GM12878 (cell line): Measurements from ENCODE around the gene ENSA. TPM values are rescaled to one million over a fixed set of nuclear protein-coding genes. Genes with fewer than 3 reads are reported as not detected.
A peak's percentile ranks its signal among the peaks of the same experiment; 100 is the strongest.

Experiments
- ASH2L ChIP-seq: fragments of 300-600, 200-600 bp; sonication (generic); IDR thresholded peaks from 2 replicates; pipeline ENCODE4 v1.6.1; 2017; ENCODE audit warnings: low read depth, mild to moderate bottlenecking, borderline replicate concordance
- EP300 ChIP-seq, 2 experiments: fragments of 150-350 bp in 1 of 2; IDR thresholded peaks; 2 replicates each; pipeline ENCODE4 v1.6.1; 2011 to 2012; ENCODE audit warnings: low read depth in 2 of 2, low read length in 2 of 2, borderline replicate concordance in 1 of 2, improper control_type of control experiment in 1 of 2, inconsistent platforms in 1 of 2; ENCODE audit not compliant: control insufficient read depth in 1 of 2
- HDAC6 ChIP-seq: fragments of 200-600 bp; sonication (generic); IDR thresholded peaks from one replicate; pipeline ENCODE4 v1.8.0; 2017; ENCODE audit warnings: antibody characterized with exemption; ENCODE audit not compliant: unreplicated experiment
- HSF1 ChIP-seq: fragments of 150-350 bp; IDR thresholded peaks from 2 replicates; pipeline ENCODE4 v1.6.1; 2014; ENCODE audit warnings: mild to moderate bottlenecking, low read depth, low read length
- IKZF2 ChIP-seq, 2 experiments: fragments of 450-650 bp; IDR thresholded peaks; 2 replicates each; pipeline ENCODE4 v1.6.1; 2017; ENCODE audit warnings: mild to moderate bottlenecking in 2 of 2, moderate library complexity in 2 of 2
- NFIC ChIP-seq: IDR thresholded peaks from 2 replicates; pipeline ENCODE4 v1.6.1; 2012; ENCODE audit warnings: low read depth, mild to moderate bottlenecking, inconsistent platforms, low read length, moderate library complexity
- RAD21 ChIP-seq: IDR thresholded peaks from 2 replicates; pipeline ENCODE4 v1.6.1; 2011; ENCODE audit warnings: mild to moderate bottlenecking, low read depth, low read length, moderate library complexity; ENCODE audit not compliant: insufficient read depth
- RELB ChIP-seq: fragments of 450-650 bp; IDR thresholded peaks from 2 replicates; pipeline ENCODE4 v1.6.1; 2017; ENCODE audit warnings: low read depth, mild to moderate bottlenecking, moderate library complexity
- SUZ12 ChIP-seq: fragments of 200-600 bp; sonication (generic); IDR thresholded peaks from one replicate; pipeline ENCODE4 v1.6.1; 2018; ENCODE audit warnings: antibody characterized with exemption, mild to moderate bottlenecking; ENCODE audit not compliant: unreplicated experiment
- TCF3 ChIP-seq: IDR thresholded peaks from 2 replicates; pipeline ENCODE4 v1.6.1; 2012; ENCODE audit warnings: low read depth, mild to moderate bottlenecking, low read length, borderline replicate concordance; ENCODE audit not compliant: insufficient read depth
- WRNIP1 ChIP-seq: IDR thresholded peaks from 2 replicates; pipeline ENCODE4 v1.6.1; 2011; ENCODE audit warnings: low read depth, low read length, improper control_type of control experiment, borderline replicate concordance
- ZNF384 ChIP-seq: IDR thresholded peaks from 2 replicates; pipeline ENCODE4 v1.6.1; 2012; ENCODE audit warnings: low read depth, mild to moderate bottlenecking, low read length, improper control_type of control experiment, borderline replicate concordance
- ZSCAN29 ChIP-seq: fragments of 450-650 bp; IDR thresholded peaks from 2 replicates; pipeline ENCODE4 v1.6.1; 2017; ENCODE audit warnings: mild to moderate bottlenecking, moderate library complexity
- polyA plus RNA-seq, 11 experiments: library from polyadenylated mRNA; depleted of rRNA in 4 of 11; unstranded in 6 of 11; stranded (reverse) in 5 of 11; fragments of >200 nt; fragmentation: Nextera tagmentation in 4 of 11; fragmentation: Illumina TruSeq in 1 of 11; extraction: Ambion mirVana in 4 of 11; extraction: Trizol in 1 of 11; gene quantifications; 1 replicate in 1 of 11; 2 replicates in 10 of 11; pipeline versions ENCODE4 v1.2.1 to v1.2.3, GENCODE V29; 2011 to 2016; ENCODE audit warnings: inconsistent platforms in 2 of 11, missing spikeins in 2 of 11, low read depth in 1 of 11
- total RNA-seq, 4 experiments: library from RNA; depleted of rRNA in 3 of 4; stranded (reverse); fragments of >200 nt in 3 of 4; fragmentation: Illumina TruSeq in 1 of 4; extraction: Trizol in 1 of 4; gene quantifications; 2 replicates each; pipeline versions ENCODE4 v1.2.1 to v1.2.3, GENCODE V29; 2013 to 2021
- TF ChIP-seq, protein P1 (sequence below): fragments of 450-650 bp; formaldehyde crosslinking; IDR thresholded peaks from 2 replicates; pipeline ENCODE4 v1.5.0; 2022; ENCODE audit warnings: mild to moderate bottlenecking, missing genetic modification characterization
- TF ChIP-seq, protein P2 (sequence below): fragments of 450-650 bp; IDR thresholded peaks from 2 replicates; pipeline ENCODE4 v1.6.1; 2017; ENCODE audit warnings: antibody characterized with exemption, mild to moderate bottlenecking, moderate library complexity
- TF ChIP-seq, protein P3 (sequence below): fragments of 450-650 bp; IDR thresholded peaks from 2 replicates; pipeline ENCODE4 v1.6.1; 2016; ENCODE audit warnings: mild to moderate bottlenecking

The ENSA gene
- total and polyA plus RNA-seq, 10 of the 15 experiments (the other 5 are each of a cell fraction or from before 2014, with no cell fraction given), result 56.1 to 605 (median 143) TPM

DNA sequence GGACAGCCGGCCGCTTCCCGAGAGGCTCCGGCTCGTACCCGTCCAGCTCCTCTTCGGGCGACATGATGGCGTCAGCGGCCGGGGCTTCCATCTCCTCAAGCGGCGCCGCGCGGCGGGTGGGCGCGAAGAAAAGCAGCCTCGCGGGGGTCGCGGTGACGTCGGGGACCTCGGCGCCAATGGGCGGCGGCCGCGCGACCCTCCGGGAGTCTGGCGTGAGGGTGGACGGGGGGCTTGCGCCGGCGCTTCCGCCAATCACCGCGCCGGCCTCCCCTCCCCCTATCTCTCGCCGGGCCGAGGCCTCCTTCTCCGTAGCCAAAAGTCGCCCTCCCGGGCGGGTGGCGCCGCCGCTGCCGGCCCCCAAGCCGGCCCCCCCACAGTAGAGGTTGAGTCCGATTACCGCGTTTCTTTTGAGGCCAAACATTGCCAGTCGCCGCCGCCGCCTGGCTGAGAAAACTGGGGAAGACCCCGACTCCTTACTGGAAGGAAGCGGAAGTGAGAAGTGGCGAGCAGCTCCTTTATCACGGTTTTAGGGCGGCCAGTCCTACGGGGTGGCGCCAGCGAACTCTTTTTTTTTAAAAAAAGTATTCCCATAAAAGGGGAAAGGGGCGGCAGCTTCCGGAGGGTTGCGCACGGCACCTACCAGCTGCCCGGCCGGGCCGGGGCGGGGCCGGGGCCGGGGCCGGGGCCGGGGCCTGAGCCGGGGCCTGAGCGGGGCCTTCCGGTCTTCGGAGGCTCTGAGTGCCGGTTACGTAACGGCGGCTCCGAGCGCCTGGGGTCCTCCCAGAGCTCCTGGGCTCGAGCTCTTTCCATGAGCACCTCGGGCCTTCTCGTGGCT, 50.1 kb downstream of the ENSA start, which contains the start of gene MCL1 (continued):
- TF ChIP-seq NFIC (no peak), ZSCAN29 (peak; percentile 37; the same call in 1 of the 2 replicates), IKZF2 (IDR thresholded peaks at IDR 0.05) (peak in 1 of 2 experiments; percentile 41; a peak in 1 of 4 replicates), HDAC6 (peak; percentile 37), ASH2L (no peak), RELB (peak; percentile 42; the same call in 1 of the 2 replicates), HSF1 (no peak), TCF3 (peak; percentile 83), SUZ12 (no peak), WRNIP1 (no peak), RAD21 (0 out of 2 replicates have a peak, but pooled peaks have one; percentile 15), ZNF384 (peak; percentile 99), EP300 (IDR thresholded peaks at IDR 0.05; ENCODE audit: borderline replicate concordance in 1 of 2, control insufficient read depth in 1 of 2, low read depth in 2 of 2, low read length in 2 of 2) (peak in 1 of 2 experiments; percentile 47; a peak in 1 of 4 replicates)
- TF ChIP-seq, protein P1, sequence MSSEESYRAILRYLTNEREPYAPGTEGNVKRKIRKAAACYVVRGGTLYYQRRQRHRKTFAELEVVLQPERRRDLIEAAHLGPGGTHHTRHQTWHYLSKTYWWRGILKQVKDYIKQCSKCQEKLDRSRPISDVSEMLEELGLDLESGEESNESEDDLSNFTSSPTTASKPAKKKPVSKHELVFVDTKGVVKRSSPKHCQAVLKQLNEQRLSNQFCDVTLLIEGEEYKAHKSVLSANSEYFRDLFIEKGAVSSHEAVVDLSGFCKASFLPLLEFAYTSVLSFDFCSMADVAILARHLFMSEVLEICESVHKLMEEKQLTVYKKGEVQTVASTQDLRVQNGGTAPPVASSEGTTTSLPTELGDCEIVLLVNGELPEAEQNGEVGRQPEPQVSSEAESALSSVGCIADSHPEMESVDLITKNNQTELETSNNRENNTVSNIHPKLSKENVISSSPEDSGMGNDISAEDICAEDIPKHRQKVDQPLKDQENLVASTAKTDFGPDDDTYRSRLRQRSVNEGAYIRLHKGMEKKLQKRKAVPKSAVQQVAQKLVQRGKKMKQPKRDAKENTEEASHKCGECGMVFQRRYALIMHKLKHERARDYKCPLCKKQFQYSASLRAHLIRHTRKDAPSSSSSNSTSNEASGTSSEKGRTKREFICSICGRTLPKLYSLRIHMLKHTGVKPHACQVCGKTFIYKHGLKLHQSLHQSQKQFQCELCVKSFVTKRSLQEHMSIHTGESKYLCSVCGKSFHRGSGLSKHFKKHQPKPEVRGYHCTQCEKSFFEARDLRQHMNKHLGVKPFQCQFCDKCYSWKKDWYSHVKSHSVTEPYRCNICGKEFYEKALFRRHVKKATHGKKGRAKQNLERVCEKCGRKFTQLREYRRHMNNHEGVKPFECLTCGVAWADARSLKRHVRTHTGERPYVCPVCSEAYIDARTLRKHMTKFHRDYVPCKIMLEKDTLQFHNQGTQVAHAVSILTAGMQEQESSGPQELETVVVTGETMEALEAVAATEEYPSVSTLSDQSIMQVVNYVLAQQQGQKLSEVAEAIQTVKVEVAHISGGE (CRISPR knock-in tag), result no peak
- TF ChIP-seq, protein P2, sequence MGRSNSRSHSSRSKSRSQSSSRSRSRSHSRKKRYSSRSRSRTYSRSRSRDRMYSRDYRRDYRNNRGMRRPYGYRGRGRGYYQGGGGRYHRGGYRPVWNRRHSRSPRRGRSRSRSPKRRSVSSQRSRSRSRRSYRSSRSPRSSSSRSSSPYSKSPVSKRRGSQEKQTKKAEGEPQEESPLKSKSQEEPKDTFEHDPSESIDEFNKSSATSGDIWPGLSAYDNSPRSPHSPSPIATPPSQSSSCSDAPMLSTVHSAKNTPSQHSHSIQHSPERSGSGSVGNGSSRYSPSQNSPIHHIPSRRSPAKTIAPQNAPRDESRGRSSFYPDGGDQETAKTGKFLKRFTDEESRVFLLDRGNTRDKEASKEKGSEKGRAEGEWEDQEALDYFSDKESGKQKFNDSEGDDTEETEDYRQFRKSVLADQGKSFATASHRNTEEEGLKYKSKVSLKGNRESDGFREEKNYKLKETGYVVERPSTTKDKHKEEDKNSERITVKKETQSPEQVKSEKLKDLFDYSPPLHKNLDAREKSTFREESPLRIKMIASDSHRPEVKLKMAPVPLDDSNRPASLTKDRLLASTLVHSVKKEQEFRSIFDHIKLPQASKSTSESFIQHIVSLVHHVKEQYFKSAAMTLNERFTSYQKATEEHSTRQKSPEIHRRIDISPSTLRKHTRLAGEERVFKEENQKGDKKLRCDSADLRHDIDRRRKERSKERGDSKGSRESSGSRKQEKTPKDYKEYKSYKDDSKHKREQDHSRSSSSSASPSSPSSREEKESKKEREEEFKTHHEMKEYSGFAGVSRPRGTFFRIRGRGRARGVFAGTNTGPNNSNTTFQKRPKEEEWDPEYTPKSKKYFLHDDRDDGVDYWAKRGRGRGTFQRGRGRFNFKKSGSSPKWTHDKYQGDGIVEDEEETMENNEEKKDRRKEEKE, result no peak
- TF ChIP-seq, protein P3, sequence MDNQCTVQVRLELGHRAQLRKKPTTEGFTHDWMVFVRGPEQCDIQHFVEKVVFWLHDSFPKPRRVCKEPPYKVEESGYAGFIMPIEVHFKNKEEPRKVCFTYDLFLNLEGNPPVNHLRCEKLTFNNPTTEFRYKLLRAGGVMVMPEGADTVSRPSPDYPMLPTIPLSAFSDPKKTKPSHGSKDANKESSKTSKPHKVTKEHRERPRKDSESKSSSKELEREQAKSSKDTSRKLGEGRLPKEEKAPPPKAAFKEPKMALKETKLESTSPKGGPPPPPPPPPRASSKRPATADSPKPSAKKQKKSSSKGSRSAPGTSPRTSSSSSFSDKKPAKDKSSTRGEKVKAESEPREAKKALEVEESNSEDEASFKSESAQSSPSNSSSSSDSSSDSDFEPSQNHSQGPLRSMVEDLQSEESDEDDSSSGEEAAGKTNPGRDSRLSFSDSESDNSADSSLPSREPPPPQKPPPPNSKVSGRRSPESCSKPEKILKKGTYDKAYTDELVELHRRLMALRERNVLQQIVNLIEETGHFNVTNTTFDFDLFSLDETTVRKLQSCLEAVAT, result peak; percentile 77
